ENCODE measurements around the gene GALNT2. TPM values are rescaled to one million over a fixed set of nuclear protein-coding genes. Genes with fewer than 3 reads are reported as not detected.

The GALNT2 gene
- total and polyA plus RNA-seq, 3 donors from 2014 or later = 63.0 to 135 (median 114) TPM

GRCh38 chr1:230114237-230114651, 47.2 kb downstream of the GALNT2 start:
- no peak for TF ChIP-seq CTCF (IDR thresholded peaks at IDR 0.05)
- no peak for TF ChIP-seq POLR2A (IDR thresholded peaks at IDR 0.05)
- no peak for DNase-seq
- intact Hi-C loops (cut with DNase I; ENCODE audit: low total_unique reads) = no loop called here
- Histone ChIP-seq H3K4me3 (no peak overlapping the region), H3K27me3 (no peaks in the 10 kb centered on the region), H3K4me1 (peaks cover 19% of the 10 kb centered on the region), H3K36me3 (ENCODE audit: low read depth, missing control alignments) (no peaks in the 10 kb centered on the region), H3K9me3 (no peaks in the 10 kb centered on the region), H3K27ac (peak overlapping the region; percentile 18 to 31)
- WGBS, 2 donors = 72 to 75% methylated on average over 15 of the region's 15 CpGs

GRCh38 chr1:230117694-230118093, 50.7 kb downstream of the GALNT2 start:
- H3K9me3 ChIP-seq = no peaks in the 10 kb centered on the region
- intact Hi-C loops (cut with DNase I; ENCODE audit: low total_unique reads) = no loop called here
- no peaks in the 10 kb centered on the region for H3K36me3 ChIP-seq (ENCODE audit: low read depth, missing control alignments)
- no peak overlapping the region for H3K4me3 ChIP-seq
- WGBS, 2 donors = 93 to 96% methylated on average over 6 of the region's 6 CpGs
- H3K27ac ChIP-seq = no peak overlapping the region
- DNase-seq = no peak
- H3K27me3 ChIP-seq = no peaks in the 10 kb centered on the region
- peaks cover 31% of the 10 kb centered on the region for H3K4me1 ChIP-seq
- TF ChIP-seq POLR2A (IDR thresholded peaks at IDR 0.05) = no peak
- no peak for TF ChIP-seq CTCF (IDR thresholded peaks at IDR 0.05)

GRCh38 chr1:230119340-230119739, 52.3 kb downstream of the GALNT2 start:
- no peak overlapping the region for H3K4me3 ChIP-seq
- no peak for TF ChIP-seq POLR2A (IDR thresholded peaks at IDR 0.05)
- no peak for TF ChIP-seq CTCF (IDR thresholded peaks at IDR 0.05)
- no peaks in the 10 kb centered on the region for H3K27me3 ChIP-seq
- intact Hi-C loops (cut with DNase I; ENCODE audit: low total_unique reads) = no loop called here
- peaks cover 20% of the 10 kb centered on the region for H3K4me1 ChIP-seq
- DNase-seq = peak; percentile 60
- H3K27ac ChIP-seq = peak overlapping the region; percentile 70 to 74
- WGBS, 2 donors = 45 to 71% methylated on average over 6 of the region's 6 CpGs
- no peaks in the 10 kb centered on the region for H3K9me3 ChIP-seq
- no peaks in the 10 kb centered on the region for H3K36me3 ChIP-seq (ENCODE audit: low read depth, missing control alignments)

GRCh38 chr1:230120289-230120920, 53.4 kb downstream of the GALNT2 start:
- Histone ChIP-seq H3K4me3 (no peak overlapping the region), H3K9me3 (no peaks in the 10 kb centered on the region), H3K27ac (peak overlapping the region; percentile 70 to 74), H3K4me1 (peaks cover 19% of the 10 kb centered on the region), H3K27me3 (no peaks in the 10 kb centered on the region), H3K36me3 (ENCODE audit: low read depth, missing control alignments) (no peaks in the 10 kb centered on the region)
- intact Hi-C loops (cut with DNase I; ENCODE audit: low total_unique reads) = no loop called here
- TF ChIP-seq POLR2A (IDR thresholded peaks at IDR 0.05) (no peak), CTCF (IDR thresholded peaks at IDR 0.05) (no peak)
- peak; percentile 78 for DNase-seq
- 39 to 70% methylated on average over 7 to 14 of the region's 14 CpGs for WGBS, 2 donors

- peak; percentile 55 for DNase-seq
- H3K9me3 ChIP-seq = no peaks in the 10 kb centered on the region
- WGBS, 2 donors = 66 to 77% methylated on average over 7 to 9 of the region's 9 CpGs
- no peak overlapping the region for H3K4me3 ChIP-seq
- intact Hi-C loops (cut with DNase I; ENCODE audit: low total_unique reads) = no loop called here
- no peaks in the 10 kb centered on the region for H3K36me3 ChIP-seq (ENCODE audit: low read depth, missing control alignments)
- H3K27me3 ChIP-seq = no peaks in the 10 kb centered on the region
- peak overlapping the region; percentile 70 to 74 for H3K27ac ChIP-seq
- H3K4me1 ChIP-seq = peaks cover 19% of the 10 kb centered on the region
- TF ChIP-seq POLR2A (IDR thresholded peaks at IDR 0.05) (no peak), CTCF (IDR thresholded peaks at IDR 0.05) (peak; percentile 21 to 72 (median 66))
Measured at GRCh38 chr1:230120921-230121381, 53.9 kb downstream of the GALNT2 start.
